Measurements from ENCODE around the gene GSG1L.
A peak's percentile ranks its signal among the peaks of the same experiment; 100 is the strongest.

Gene GSG1L

DNA sequence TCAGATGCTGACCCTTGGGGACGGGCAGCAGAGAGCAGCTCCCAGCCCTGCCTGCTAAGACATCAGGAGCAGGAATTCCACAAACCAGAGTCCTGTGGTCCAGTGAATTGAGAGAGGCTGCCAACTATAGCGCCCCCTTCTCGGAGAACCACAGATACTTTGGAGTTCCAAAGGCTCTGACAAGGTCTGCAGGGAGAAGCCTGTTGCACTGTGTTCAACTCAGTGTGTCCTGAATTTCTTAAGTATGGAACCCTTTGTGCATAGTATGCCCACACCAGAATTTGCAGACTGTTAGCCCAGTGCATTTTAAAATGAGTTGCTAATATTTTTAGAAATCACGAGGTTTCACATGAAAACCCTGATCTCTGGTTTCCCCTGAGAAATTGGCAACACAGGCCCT, 290.2 kb downstream of the GSG1L start:
- no peak for DNase-seq (ENCODE audit: low spot score)

DNA sequence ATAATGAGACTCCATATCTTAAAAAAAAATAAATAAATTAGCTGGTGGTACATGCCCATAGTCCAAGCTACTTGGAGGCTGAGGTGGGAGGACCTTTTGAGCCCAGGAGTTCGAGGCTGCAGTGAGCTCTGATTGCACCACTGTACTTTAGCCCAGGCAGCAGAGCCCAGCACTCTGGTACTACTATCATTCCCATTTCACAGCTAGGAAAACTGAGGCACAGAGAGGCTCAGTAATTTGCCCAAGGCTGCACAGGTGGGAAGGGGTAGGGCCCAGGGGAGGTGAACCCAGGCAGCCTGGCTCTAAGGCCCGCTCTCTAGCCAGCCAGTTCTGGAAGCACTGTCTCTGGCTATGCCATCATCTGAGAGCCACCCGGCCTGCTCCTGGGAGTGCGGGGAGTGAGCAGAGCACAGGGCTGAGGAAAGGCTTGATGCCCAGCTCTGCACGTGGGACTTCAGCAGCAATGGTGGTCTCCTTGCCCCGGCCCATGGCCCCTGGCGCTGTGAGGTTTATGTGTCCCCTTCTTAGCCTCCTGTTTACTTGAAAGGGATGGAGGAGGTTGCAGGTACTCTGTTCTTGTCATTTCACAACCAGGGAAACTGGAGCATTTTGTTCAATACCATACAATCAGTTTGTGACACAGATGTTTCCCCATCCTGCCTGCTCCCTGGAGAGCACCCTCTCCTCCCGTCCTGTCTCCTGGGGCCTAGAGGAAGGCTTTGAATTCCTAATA, 291.3 kb downstream of the GSG1L start:
- DNase-seq (ENCODE audit: low spot score) = no peak

DNA sequence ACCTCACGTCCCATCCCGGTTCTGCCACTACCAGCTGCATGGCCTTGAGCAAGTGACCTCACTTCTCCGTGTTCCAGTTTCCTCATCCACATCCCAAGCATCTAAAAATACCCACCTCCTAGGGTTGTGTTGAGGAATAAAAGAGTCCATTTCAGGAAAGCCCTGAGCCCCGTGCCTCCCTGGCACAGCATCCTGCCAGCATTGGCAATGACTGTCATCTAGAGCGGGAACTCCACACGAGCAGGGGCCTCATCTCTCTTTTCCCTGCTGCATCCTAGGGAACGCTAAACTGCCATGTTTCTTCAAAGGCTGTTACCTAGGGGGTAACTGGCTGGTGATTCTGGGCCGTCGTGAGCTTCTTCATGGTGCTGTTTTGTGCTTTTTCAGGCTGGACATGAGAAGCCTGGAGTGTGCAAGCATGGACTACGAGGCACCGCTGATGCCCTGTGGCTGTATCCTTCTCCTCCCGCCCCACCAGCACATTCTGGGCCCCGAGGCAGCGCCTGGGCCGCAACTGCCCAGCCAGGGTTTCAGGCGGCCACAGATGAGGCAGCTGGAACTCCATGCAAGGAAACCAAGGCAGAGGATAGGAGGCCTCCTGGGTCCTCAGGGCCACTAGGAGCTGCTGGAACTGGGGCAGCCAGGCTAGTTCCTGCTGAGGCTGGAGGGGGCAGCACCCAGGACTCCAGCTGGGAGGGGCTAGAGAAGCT, 292.2 kb downstream of the GSG1L start:
- DNase-seq (ENCODE audit: low spot score) = no peak

DNA sequence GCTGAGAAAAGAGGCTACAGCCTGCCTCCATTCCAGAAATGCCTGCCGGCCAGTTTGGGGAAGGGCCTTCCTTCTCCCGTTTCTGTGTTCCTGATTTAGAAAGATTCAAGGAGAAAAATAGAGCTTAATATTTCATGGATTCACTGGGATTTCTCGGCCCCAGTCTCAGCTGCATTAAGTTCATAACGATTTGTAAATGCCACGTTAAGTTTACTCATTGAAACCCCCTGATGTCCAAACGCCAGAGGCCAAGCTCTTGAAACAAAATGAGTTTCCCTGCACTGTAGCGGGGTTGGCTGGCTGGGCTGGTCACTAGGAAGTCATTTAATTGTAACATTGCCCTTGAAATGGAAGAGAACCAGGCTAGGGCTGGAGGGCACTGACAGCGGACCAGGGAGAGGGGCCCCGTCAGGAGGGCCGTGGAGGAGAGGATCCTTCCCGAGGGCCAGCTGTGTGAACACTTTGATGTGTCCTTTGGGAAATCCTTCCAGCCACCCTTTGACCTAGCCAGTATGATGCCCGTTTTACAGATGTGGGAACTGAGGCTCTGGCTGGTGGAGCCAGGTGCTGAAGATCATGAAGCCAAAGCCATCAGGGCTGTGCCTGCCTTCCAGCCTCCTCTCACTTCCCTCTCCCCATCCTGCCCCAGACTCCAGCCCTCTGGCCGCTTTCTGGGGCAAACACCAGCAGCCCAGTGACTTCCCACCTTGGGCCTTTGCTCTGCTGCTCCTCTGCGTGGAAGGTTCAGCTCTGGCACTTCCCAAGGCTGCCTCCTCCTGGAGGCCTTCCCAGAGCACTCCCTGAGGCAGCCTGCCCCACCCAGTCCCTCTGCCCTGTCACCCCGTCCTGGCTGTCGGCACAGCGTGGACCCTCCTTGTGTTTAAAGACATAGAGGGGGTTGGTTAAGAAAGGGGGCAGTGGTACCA, 293.0 kb downstream of the GSG1L start:
- DNase-seq (ENCODE audit: low spot score) = no peak

DNA sequence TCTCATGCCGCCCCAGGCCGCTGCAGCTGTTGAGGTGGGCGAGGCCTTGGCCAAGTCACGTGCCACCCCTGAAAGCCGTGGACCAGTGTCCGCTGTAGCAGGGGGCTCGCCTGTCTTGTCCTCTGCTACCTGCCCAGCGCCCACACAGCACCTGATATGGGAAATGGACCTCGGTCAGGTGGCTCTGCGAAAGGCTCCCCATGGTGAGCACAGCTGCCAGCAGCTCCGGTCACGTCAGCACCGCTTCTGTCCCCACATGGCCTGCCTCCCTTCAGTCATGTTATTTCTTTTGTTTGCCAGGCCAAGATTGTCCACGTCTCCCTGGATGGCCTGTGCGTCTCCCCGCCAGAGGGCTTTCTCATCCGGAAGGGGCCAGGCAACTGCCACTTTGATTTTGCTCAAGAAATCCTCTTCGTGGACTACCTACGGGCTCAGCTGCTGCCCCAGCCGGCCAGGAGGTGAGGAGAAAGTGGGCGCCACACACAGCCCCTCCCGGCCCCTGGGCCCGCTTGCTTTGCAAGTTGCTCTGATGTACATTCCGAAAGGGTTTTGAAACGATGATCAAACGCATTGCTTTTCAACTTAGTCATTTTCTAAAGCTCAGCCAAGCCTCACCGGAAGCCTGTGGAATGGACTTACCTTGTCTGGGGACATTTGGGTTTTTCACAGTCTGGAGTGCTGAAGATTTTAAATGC, 293.8 kb downstream of the GSG1L start:
- DNase-seq (ENCODE audit: low spot score) = no peak

DNA sequence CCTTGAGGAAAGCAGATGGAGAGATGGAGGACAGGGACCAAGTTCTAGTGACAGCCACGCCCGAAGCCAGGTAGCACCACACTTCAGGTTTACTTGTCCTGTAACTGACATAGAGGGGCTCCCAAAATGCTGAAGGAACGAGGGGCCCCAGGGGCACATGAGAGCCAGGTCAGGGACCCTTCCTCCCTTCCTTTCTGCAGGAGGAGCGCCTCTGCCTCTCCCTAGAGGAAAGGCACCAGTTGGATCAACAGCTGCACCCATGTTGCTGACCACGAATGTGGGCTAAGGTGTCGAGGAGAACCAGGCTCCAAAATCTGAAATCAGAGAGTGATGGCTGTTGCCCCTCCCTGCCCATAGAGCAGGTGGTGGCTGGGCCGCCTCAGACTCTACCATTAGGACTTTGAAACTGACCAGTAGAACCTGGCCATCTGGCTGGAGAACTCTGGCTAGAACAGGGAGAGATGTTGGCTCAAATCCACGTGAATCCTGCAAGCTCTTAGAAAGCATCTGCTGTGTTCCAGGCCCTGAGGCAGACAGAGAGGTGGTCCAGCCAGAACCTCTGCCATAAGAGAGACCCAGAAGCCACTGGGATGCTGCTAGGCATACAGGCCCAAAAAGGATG, 294.8 kb downstream of the GSG1L start:
- DNase-seq (ENCODE audit: low spot score) = no peak

DNA sequence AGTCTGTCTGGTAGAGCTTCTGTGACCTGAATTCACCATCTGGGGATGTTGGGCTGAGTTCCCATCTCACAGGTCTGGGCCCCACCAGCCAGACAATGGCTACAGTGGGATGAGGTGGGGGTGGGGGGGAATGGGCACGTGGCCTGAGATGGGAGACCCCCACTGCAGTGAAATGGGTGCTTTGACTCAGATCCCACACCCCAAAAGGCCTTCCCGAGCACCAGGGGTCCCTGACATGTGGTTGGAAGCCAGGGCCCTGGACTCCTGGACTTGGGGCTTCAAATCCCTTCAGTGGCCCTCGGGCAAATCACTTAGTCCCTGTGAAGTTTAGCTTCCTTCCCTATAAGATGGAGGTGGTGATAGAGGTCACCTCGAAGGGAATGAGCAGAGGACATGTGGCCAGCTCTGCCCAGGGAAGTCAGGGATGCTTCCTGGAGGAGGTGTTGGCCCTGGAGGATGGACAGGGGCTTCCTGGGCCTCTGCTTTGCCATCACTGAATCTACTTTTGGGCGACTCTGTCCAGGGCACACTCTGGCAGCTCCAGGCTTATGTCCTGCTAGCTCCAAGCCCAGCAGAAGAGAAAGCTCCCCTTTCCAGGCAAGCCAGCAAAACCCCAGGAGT, 295.4 kb downstream of the GSG1L start:
- DNase-seq (ENCODE audit: low spot score) = no peak

DNA sequence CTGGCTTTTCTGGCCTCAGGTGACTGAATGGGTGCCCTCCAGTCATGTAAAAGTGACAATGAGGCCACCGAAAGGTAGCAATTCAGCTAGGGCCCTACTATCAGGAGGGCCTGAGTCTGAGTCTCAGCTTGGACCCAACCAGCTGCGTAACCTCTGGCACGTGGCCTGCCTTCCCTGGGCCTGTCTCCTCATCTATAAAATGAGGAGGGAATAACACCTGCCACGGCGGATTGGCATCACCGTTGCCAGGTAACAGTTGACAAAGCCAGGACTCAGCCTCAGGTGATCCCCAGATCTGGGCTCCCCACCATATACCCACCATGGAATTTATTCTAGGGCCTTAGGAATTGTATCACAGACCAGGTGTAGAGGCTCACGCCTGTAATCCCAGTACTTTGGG, 296.4 kb downstream of the GSG1L start:
- no peak for DNase-seq (ENCODE audit: low spot score)

DNA sequence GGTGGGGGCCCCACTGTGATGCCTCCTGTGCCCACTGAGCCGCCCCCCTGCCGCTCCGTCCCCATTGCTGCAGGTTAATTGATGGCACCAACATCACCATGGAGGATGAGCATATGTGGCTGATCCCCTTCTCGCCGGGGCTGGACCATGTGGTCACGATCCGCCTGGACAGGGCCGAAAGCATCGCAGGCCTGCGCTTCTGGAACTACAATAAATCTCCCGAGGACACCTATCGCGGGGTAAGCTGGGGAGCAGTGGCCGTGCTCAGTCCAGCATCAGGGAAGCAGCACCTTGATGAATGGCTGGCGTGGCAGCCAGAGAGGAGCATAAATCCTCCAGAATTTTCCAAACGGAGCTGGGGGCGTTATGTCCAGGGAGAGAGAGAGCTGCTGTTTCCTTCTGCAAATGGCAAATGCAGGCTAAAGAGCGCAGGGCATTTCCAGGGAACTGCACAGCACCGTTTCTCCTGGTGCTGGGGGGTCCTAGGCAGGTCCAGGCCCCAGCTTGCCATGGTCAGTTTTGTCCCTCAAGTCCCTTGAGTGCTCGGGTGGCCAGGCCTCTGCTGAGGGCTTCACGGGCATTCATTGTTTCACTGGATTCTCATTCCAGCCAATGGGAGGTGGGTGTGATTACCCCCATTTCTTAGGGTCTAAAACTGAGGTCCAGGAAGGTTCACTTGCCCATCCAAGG, 297.1 kb downstream of the GSG1L start:
- DNase-seq (ENCODE audit: low spot score) = no peak

- DNase-seq (ENCODE audit: low spot score) = no peak
Observed at GRCh38 chr16:27764869-27765675, 298.4 kb downstream of the GSG1L start.

DNA sequence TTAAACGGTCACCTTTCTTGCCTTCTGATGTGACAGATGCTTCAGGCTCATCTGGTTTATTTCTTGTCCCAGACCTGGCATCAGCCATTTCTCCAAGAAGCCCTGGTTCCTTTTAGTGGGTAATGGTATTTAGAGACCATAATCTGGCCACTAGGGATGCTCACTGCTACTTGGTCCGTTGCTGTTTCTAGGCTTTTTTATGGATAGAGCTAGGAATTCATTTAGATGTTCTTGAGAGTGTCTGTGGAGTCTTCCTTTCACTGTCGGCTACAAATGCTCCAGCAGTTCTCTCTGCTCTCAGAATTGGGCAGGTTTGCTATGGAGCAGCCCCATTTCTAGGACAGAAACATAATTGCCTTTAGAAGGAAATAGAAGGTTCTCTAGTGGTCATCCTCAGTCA, 299.1 kb downstream of the GSG1L start:
- DNase-seq (ENCODE audit: low spot score) = no peak

- DNase-seq (ENCODE audit: low spot score) = no peak
Observed at GRCh38 chr16:27762441-27762840, 301.1 kb downstream of the GSG1L start.

DNA sequence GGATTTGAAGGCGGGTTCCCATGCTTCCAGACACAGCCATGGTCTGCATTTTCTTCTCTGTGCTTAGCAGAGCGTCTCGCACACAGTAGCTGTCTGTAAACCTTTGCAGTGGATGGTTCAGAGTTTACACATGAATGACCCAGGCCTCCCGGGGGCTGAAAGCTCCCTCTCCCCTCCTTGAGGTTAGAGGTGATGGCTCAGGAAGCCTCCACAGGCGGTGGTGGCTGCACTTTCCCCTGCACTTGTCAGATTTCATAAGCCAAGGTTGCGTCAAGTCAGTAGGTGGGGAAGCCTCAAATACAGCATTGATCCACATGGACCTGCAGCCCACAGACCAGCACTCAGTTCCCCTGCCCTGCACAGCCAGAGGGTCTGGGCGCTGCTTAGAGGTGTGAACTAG, 301.7 kb downstream of the GSG1L start:
- no peak for DNase-seq (ENCODE audit: low spot score)

DNA sequence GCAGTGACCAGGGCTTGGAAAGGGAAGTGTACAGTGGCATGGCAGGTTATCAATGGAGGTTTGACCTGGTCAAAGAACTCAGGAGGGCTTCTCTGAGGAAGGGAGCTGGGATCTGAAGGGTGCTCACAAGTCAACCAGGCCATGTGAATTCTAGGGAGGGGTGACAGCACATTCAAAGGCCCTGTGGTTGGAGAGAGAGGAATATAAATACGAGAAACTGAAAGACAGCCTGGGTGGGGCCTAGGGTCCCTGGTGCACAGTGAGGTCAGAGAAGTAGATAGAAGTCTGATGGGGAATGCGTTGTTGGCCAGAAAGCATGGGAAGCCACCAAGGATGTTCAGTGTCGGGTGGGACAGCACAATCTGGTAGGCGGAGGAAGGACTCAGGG, 302.7 kb downstream of the GSG1L start:
- DNase-seq (ENCODE audit: low spot score) = no peak

DNA sequence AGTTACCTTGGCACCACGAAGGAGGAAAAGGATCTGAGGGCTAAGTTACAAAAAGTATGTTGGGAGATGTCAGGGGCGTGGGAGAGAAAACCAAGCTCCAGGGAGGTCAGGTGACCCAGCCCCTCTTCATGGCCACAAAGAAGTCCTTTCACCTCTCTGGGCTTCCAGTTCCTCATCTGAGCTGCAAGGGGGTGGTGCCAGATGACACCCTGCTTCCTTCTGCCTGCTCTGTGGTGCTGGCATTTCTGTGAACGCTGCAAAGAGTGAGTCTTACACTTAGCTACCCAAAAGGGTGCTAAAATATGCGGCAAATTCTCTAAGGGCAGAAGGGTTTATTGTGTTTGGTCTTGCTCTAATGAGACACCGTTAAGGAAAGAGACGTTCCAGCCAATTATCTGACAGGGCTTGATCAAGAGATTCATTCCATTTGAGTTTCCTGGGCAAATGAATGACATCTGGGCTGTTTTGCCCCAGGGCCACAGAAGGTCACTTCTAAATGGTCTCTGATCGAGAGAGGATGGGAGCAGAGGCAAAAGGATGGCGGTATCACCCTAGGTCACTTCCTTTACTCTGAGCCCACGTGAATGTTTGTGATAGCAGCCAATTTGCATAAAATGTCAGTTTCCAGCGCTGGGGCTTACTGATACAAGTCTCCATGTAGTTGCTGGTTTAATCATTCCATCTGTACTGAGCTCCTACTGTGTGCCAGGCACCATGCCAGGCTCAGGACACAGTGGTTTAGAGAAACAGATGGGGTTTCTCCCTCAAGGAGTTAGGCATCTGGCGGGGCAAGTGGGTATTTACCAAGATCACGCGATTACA, 303.3 kb downstream of the GSG1L start:
- DNase-seq (ENCODE audit: low spot score) = peak; percentile 10

DNA sequence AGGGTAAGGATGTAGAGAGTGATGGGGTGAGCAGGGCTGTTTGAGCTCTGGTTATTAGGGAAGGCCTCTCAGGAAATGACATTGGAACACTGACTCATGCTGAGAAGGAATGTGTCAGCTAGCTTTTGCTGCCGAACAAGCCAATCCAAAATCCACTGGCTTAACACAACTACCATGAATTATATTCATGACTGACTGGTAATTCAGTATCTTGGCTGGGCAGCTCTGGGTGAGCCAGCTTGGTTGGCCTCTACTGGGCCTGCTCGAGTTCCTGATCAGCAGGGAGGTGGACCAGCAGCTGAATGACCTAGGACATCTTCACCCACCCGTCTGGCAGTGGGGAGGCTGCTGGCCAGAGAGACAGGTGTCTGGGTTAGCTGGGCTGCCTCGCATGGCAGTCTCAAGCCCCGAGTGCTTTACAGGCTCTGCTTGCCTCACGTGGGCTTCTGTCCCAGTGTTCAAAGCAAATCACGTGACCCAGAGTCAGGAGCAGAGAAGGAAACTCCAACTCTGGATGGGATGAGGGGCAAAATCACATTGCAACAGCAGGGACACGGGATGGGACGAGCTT, 304.1 kb downstream of the GSG1L start:
- no peak for DNase-seq (ENCODE audit: low spot score)

DNA sequence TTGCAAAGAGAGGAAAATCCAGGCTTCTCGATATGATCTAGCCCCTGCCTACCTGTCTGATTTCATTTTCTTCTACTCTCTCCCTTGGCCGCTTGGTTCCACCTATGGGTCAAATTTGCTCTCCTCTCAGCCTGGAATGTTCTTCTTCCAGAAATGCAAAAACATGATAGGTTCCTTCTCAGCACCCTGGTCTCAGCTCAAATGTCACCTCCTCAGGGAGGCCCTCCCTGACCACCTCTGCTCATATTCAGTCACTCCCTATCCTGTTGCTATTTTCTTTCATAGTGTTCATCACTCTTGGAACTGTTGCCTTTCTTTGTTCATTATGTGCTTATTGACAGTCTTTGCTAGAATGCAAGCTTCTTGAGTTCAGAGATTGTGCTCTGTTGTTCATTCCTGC, 305.0 kb downstream of the GSG1L start:
- DNase-seq (ENCODE audit: low spot score) = no peak

GRCh38 chr16:27756206-27756970, 307.1 kb downstream of the GSG1L start:
- peak; percentile 52 for DNase-seq (ENCODE audit: low spot score)
